ENCODE results near the gene CABYR. TPM values are rescaled to one million over a fixed set of nuclear protein-coding genes. Genes with fewer than 3 reads are reported as not detected.

The CABYR gene
- polyA plus RNA-seq, 1 of the 3 experiments (the other 2 are of a cell fraction), result 15.2 TPM

DNA sequence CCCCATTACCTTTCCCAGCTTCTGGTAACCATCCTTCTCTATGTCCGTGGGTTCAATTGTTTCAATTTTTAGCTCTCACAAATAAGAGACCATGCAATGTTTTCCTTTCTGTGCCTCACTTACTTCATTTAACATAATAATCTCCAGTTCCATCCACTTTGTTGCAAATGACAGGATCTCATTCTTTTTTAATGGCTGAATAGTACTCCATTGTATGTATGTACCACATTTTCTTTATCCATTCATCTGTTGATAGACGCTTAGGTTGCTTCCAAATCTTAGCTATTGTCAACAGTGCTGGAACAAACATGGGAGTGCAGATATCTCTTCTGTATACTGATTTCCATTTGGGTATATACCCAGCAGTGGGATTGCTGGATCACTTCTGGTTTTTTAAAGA, 1.8 kb downstream of the CABYR start:
- no peaks in the 10 kb centered on the region for H4K20me1 ChIP-seq (ENCODE audit: insufficient read depth)
- no peaks in the 10 kb centered on the region for H3K27me3 ChIP-seq (ENCODE audit: insufficient read depth)
- H3K27ac ChIP-seq (ENCODE audit: low read depth in 2 of 2, low read length in 1 of 2), result no peak overlapping the region
- no peaks in the 10 kb centered on the region for H3F3A ChIP-seq (replicated peaks; ENCODE audit: insufficient read depth)
- H3K9ac ChIP-seq, result no peak overlapping the region
- TF ChIP-seq, protein P1, sequence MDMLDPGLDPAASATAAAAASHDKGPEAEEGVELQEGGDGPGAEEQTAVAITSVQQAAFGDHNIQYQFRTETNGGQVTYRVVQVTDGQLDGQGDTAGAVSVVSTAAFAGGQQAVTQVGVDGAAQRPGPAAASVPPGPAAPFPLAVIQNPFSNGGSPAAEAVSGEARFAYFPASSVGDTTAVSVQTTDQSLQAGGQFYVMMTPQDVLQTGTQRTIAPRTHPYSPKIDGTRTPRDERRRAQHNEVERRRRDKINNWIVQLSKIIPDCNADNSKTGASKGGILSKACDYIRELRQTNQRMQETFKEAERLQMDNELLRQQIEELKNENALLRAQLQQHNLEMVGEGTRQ (IDR thresholded peaks at IDR 0.05; ENCODE audit: borderline replicate concordance, low read depth, low read length), result no peak
- TF ChIP-seq GABPA (IDR thresholded peaks at IDR 0.05; ENCODE audit: low read depth) (no peak), TAF1 (IDR thresholded peaks at IDR 0.05; ENCODE audit: borderline replicate concordance, low read depth, low read length) (no peak), RFX5 (IDR thresholded peaks at IDR 0.05; ENCODE audit: low read length) (no peak), FOXM1 (IDR thresholded peaks at IDR 0.05; ENCODE audit: low read depth) (no peak)
- TF ChIP-seq, protein P2, sequence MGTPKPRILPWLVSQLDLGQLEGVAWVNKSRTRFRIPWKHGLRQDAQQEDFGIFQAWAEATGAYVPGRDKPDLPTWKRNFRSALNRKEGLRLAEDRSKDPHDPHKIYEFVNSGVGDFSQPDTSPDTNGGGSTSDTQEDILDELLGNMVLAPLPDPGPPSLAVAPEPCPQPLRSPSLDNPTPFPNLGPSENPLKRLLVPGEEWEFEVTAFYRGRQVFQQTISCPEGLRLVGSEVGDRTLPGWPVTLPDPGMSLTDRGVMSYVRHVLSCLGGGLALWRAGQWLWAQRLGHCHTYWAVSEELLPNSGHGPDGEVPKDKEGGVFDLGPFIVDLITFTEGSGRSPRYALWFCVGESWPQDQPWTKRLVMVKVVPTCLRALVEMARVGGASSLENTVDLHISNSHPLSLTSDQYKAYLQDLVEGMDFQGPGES (IDR thresholded peaks at IDR 0.05; ENCODE audit: low read depth, low read length), result no peak
- TF ChIP-seq, protein P3, sequence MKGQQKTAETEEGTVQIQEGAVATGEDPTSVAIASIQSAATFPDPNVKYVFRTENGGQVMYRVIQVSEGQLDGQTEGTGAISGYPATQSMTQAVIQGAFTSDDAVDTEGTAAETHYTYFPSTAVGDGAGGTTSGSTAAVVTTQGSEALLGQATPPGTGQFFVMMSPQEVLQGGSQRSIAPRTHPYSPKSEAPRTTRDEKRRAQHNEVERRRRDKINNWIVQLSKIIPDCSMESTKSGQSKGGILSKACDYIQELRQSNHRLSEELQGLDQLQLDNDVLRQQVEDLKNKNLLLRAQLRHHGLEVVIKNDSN (IDR thresholded peaks at IDR 0.05; ENCODE audit: borderline replicate concordance, low read depth), result no peak
- TF ChIP-seq, protein P4, sequence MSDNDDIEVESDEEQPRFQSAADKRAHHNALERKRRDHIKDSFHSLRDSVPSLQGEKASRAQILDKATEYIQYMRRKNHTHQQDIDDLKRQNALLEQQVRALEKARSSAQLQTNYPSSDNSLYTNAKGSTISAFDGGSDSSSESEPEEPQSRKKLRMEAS (IDR thresholded peaks at IDR 0.05; ENCODE audit: low read depth), result no peak
- no peaks in the 10 kb centered on the region for H3K9me3 ChIP-seq
- ChIA-PET CTCF (no interaction called here), POLR2A (no interaction called here)
- no peak overlapping the region for H3K4me2 ChIP-seq
- peaks cover 5 to 11% of the 10 kb centered on the region in 2 experiments for H3K36me3 ChIP-seq (replicated peaks in 1 of 2; ENCODE audit: control insufficient read depth in 1 of 2, insufficient read depth in 2 of 2, low read length in 1 of 2)
- H2AFZ ChIP-seq (ENCODE audit: low read depth), result no peak overlapping the region
- no peak for DNase-seq
- 96% methylated on average over 2 of the region's 2 CpGs for WGBS (ENCODE audit: low lambda C conversion rate)
- H3K4me3 ChIP-seq (ENCODE audit: low read depth in 2 of 2, low read length in 1 of 2), result no peak overlapping the region
- H3K79me2 ChIP-seq (ENCODE audit: insufficient read depth), result peaks cover 15% of the 10 kb centered on the region
- H3K4me1 ChIP-seq (ENCODE audit: control insufficient read depth in 1 of 2, insufficient read depth in 2 of 2, low read depth in 1 of 2, low read length in 1 of 2), result peaks cover 0 to 4% of the 10 kb centered on the region in 2 experiments; a peak in 1 of 4 replicates
- no peaks in the 10 kb centered on the region for H3K9me2 ChIP-seq

DNA sequence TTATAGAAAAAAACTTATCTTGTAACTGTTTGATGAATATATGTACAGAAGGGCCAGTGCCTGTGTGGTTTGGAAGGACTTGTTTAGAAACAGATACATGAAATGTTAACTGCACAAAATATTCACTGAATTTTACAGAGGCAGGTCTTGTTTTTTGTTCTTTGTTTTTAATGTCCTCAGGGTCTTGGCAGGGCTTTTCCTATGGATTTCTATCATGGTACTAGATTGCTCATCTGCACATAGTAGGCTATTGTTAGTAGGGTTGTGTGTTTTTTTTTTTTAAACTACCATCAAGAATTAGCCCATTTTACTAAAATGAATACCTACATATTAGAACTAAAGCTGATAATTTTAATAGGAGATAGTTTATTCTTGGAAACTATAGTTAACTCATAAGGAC, 3.5 kb downstream of the CABYR start:
- TF ChIP-seq, protein P5, sequence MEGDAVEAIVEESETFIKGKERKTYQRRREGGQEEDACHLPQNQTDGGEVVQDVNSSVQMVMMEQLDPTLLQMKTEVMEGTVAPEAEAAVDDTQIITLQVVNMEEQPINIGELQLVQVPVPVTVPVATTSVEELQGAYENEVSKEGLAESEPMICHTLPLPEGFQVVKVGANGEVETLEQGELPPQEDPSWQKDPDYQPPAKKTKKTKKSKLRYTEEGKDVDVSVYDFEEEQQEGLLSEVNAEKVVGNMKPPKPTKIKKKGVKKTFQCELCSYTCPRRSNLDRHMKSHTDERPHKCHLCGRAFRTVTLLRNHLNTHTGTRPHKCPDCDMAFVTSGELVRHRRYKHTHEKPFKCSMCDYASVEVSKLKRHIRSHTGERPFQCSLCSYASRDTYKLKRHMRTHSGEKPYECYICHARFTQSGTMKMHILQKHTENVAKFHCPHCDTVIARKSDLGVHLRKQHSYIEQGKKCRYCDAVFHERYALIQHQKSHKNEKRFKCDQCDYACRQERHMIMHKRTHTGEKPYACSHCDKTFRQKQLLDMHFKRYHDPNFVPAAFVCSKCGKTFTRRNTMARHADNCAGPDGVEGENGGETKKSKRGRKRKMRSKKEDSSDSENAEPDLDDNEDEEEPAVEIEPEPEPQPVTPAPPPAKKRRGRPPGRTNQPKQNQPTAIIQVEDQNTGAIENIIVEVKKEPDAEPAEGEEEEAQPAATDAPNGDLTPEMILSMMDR (IDR thresholded peaks at IDR 0.05), result no peak
- no peak for TF ChIP-seq EZH2phosphoT487 (IDR thresholded peaks at IDR 0.05; ENCODE audit: borderline replicate concordance, low read depth)
- no peak for TF ChIP-seq SMC3 (IDR thresholded peaks at IDR 0.05; ENCODE audit: low read depth, low read length)
- TF ChIP-seq, protein P4 (IDR thresholded peaks at IDR 0.05; ENCODE audit: low read depth), result no peak
- TF ChIP-seq, protein P6, sequence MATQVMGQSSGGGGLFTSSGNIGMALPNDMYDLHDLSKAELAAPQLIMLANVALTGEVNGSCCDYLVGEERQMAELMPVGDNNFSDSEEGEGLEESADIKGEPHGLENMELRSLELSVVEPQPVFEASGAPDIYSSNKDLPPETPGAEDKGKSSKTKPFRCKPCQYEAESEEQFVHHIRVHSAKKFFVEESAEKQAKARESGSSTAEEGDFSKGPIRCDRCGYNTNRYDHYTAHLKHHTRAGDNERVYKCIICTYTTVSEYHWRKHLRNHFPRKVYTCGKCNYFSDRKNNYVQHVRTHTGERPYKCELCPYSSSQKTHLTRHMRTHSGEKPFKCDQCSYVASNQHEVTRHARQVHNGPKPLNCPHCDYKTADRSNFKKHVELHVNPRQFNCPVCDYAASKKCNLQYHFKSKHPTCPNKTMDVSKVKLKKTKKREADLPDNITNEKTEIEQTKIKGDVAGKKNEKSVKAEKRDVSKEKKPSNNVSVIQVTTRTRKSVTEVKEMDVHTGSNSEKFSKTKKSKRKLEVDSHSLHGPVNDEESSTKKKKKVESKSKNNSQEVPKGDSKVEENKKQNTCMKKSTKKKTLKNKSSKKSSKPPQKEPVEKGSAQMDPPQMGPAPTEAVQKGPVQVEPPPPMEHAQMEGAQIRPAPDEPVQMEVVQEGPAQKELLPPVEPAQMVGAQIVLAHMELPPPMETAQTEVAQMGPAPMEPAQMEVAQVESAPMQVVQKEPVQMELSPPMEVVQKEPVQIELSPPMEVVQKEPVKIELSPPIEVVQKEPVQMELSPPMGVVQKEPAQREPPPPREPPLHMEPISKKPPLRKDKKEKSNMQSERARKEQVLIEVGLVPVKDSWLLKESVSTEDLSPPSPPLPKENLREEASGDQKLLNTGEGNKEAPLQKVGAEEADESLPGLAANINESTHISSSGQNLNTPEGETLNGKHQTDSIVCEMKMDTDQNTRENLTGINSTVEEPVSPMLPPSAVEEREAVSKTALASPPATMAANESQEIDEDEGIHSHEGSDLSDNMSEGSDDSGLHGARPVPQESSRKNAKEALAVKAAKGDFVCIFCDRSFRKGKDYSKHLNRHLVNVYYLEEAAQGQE (IDR thresholded peaks at IDR 0.05; ENCODE audit: low read depth, low read length), result no peak
- TF ChIP-seq, protein P3 (IDR thresholded peaks at IDR 0.05; ENCODE audit: borderline replicate concordance, low read depth), result no peak
- TF ChIP-seq TAF1 (IDR thresholded peaks at IDR 0.05; ENCODE audit: borderline replicate concordance, low read depth, low read length), result no peak
- TF ChIP-seq, protein P1 (IDR thresholded peaks at IDR 0.05; ENCODE audit: borderline replicate concordance, low read depth, low read length), result no peak
- ChIA-PET CTCF (interaction anchor here (1.4 kb wide), 1 partner anchor 34 kb away, joined by 3 read pairs; no protein-coding TSS in a partner anchor), POLR2A (no interaction called here)

More for the DNA sequence above, 3.5 kb downstream of the CABYR start:
- Histone ChIP-seq H3K36me3 (replicated peaks in 1 of 2; ENCODE audit: control insufficient read depth in 1 of 2, insufficient read depth in 2 of 2, low read length in 1 of 2) (peaks cover 10 to 24% of the 10 kb centered on the region in 2 experiments), H3K79me2 (ENCODE audit: insufficient read depth) (peaks cover 15% of the 10 kb centered on the region), H3K9me3 (no peaks in the 10 kb centered on the region), H4K20me1 (ENCODE audit: insufficient read depth) (no peaks in the 10 kb centered on the region), H3K4me2 (no peak overlapping the region), H2AFZ (ENCODE audit: low read depth) (no peak overlapping the region), H3K4me1 (ENCODE audit: control insufficient read depth in 1 of 2, insufficient read depth in 2 of 2, low read depth in 1 of 2, low read length in 1 of 2) (peaks cover 0 to 4% of the 10 kb centered on the region in 2 experiments; a peak in 1 of 4 replicates), H3K27ac (ENCODE audit: low read depth in 2 of 2, low read length in 1 of 2) (no peak overlapping the region), H3F3A (replicated peaks; ENCODE audit: insufficient read depth) (no peaks in the 10 kb centered on the region), H3K27me3 (ENCODE audit: insufficient read depth) (no peaks in the 10 kb centered on the region), H3K9me2 (no peaks in the 10 kb centered on the region), H3K9ac (no peak overlapping the region), H3K4me3 (ENCODE audit: low read depth in 2 of 2, low read length in 1 of 2) (no peak overlapping the region)
- no peak for DNase-seq
